ENCODE results near the gene NRXN3. TPM values are rescaled to one million over a fixed set of nuclear protein-coding genes. Genes with fewer than 3 reads are reported as not detected.

NRXN3 gene
- total RNA-seq, 4 donors from 2014 or later: 0.56 to 1.6 (median 1.1) TPM

DNA sequence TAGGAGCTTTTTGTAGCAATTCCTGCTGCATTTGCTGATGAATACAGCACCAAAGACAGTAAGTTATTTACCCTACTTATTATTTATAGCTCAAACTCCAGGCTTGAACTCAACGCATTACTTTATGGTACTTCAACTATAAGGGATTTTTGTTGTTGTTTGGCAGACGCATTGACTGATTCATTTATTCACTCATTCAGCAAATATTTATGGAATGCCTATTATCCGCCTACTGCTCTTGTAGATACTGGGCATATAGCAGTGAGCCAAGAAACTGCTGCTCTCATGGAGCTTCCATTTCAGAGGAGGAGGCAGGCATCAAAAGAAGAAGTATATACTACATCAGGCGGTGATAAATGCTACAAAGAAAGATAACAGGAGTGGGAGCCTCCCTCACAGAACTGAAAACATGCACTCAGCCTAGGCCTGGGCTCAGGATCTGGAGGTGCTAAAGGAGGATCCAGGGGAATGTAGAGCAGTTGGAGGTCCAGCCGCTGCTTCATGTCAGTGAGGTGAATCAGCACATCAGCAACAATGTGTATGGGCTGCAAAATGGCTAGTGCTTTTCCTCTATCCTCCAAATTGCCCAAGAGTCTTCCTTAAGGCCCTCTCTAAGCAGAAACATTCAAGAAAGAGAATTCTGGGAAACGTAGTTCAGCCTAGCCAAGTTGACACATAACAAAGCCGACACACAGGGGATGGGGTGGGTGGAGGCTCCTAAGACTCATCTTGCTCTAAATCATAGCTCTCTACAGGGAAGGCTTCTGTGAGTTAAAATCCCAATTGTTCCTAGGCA is 157.5 kb downstream of the NRXN3 start:
- no peak overlapping the region for H3K4me3 ChIP-seq (replicated peaks in 1 of 3)
- intact Hi-C loops (cut with DNase I): no loop called here
- no peaks in the 10 kb centered on the region for H3K27me3 ChIP-seq
- no peaks in the 10 kb centered on the region for H3K36me3 ChIP-seq
- TF ChIP-seq, protein P1, sequence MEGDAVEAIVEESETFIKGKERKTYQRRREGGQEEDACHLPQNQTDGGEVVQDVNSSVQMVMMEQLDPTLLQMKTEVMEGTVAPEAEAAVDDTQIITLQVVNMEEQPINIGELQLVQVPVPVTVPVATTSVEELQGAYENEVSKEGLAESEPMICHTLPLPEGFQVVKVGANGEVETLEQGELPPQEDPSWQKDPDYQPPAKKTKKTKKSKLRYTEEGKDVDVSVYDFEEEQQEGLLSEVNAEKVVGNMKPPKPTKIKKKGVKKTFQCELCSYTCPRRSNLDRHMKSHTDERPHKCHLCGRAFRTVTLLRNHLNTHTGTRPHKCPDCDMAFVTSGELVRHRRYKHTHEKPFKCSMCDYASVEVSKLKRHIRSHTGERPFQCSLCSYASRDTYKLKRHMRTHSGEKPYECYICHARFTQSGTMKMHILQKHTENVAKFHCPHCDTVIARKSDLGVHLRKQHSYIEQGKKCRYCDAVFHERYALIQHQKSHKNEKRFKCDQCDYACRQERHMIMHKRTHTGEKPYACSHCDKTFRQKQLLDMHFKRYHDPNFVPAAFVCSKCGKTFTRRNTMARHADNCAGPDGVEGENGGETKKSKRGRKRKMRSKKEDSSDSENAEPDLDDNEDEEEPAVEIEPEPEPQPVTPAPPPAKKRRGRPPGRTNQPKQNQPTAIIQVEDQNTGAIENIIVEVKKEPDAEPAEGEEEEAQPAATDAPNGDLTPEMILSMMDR (IDR thresholded peaks at IDR 0.05): no peak
- TF ChIP-seq POLR2A (IDR thresholded peaks at IDR 0.05): no peak
- H3K9me3 ChIP-seq: no peaks in the 10 kb centered on the region
- 88 to 89% methylated on average over 7 of the region's 7 CpGs for WGBS, 2 donors
- no peak overlapping the region for H3K27ac ChIP-seq
- DNase-seq: no peak
- no peaks in the 10 kb centered on the region for H3K4me1 ChIP-seq

- 90 to 95% methylated on average over 1 of the region's 1 CpG for WGBS, 2 donors
- Histone ChIP-seq H3K27ac (no peak overlapping the region), H3K4me1 (no peaks in the 10 kb centered on the region), H3K36me3 (no peaks in the 10 kb centered on the region), H3K27me3 (no peaks in the 10 kb centered on the region), H3K9me3 (no peaks in the 10 kb centered on the region), H3K4me3 (replicated peaks in 1 of 3) (no peak overlapping the region)
- no peak for TF ChIP-seq POLR2A (IDR thresholded peaks at IDR 0.05)
- TF ChIP-seq, protein P1 (IDR thresholded peaks at IDR 0.05): no peak
- intact Hi-C loops (cut with DNase I): no loop called here
- no peak for DNase-seq
These were observed 159.2 kb downstream of the NRXN3 start for GRCh38 chr14:78329371-78329770.

DNA sequence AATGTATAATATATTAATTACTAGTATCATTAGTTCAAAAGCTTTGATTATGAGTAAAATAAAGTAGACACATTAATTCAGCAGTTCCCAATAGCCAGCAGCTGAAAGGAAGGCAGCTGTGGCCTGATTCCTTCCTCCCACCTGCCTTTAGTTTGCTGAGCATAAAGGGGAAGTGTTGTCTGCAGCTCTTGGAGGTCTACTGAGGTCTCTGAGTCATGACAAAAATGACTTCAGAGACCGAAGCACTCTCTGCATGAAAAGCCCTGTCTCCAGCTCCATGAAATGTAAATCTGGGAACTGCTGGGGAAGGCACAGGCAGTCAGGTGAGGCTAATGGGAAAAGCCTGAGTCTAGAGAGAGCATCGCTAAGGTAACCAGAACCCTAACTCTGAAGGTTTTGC is 165.4 kb downstream of the NRXN3 start:
- Histone ChIP-seq H3K36me3 (no peaks in the 10 kb centered on the region), H3K27ac (no peak overlapping the region), H3K4me1 (no peaks in the 10 kb centered on the region), H3K9me3 (no peaks in the 10 kb centered on the region), H3K4me3 (replicated peaks in 1 of 3) (no peak overlapping the region), H3K27me3 (no peaks in the 10 kb centered on the region)
- TF ChIP-seq POLR2A (IDR thresholded peaks at IDR 0.05): no peak
- TF ChIP-seq, protein P1 (IDR thresholded peaks at IDR 0.05): no peak
- DNase-seq: no peak
- intact Hi-C loops (cut with DNase I): no loop called here
- WGBS, 2 donors: 84 to 87% methylated on average over 2 of the region's 2 CpGs

- no peak for DNase-seq
- Histone ChIP-seq H3K36me3 (no peaks in the 10 kb centered on the region), H3K27ac (no peak overlapping the region), H3K27me3 (no peaks in the 10 kb centered on the region), H3K4me3 (replicated peaks in 1 of 3) (no peak overlapping the region), H3K9me3 (no peaks in the 10 kb centered on the region), H3K4me1 (no peaks in the 10 kb centered on the region)
- WGBS, 2 donors: 73 to 85% methylated on average over 3 of the region's 3 CpGs
- no peak for TF ChIP-seq POLR2A (IDR thresholded peaks at IDR 0.05)
- TF ChIP-seq, protein P1 (IDR thresholded peaks at IDR 0.05): no peak
- intact Hi-C loops (cut with DNase I): no loop called here
These were observed 170.1 kb downstream of the NRXN3 start for GRCh38 chr14:78340250-78340649.

- no peak overlapping the region for H3K4me3 ChIP-seq (replicated peaks in 1 of 3)
- DNase-seq: no peak
- 76 to 87% methylated on average over 3 of the region's 3 CpGs for WGBS, 2 donors
- H3K27ac ChIP-seq: no peak overlapping the region
- H3K36me3 ChIP-seq: no peaks in the 10 kb centered on the region
- no peaks in the 10 kb centered on the region for H3K9me3 ChIP-seq
- intact Hi-C loops (cut with DNase I): no loop called here
- TF ChIP-seq, protein P1 (IDR thresholded peaks at IDR 0.05): no peak
- TF ChIP-seq POLR2A (IDR thresholded peaks at IDR 0.05): no peak
- no peaks in the 10 kb centered on the region for H3K4me1 ChIP-seq
- no peaks in the 10 kb centered on the region for H3K27me3 ChIP-seq
These were observed 171.7 kb downstream of the NRXN3 start for GRCh38 chr14:78341827-78342389.
